NT2/D1 (cell line): ENCODE measurements around the gene TRIM31.

ENCODE experiments used
- YY1 ChIP-seq: IDR thresholded peaks from 2 replicates; pipeline ENCODE4 v1.6.1; 2011; ENCODE audit not compliant: insufficient read length, insufficient read depth
- ZNF274 ChIP-seq: IDR thresholded peaks from 2 replicates; pipeline ENCODE4 v1.6.1; 2011; ENCODE audit warnings: mild to moderate bottlenecking, low read depth, low read length

DNA sequence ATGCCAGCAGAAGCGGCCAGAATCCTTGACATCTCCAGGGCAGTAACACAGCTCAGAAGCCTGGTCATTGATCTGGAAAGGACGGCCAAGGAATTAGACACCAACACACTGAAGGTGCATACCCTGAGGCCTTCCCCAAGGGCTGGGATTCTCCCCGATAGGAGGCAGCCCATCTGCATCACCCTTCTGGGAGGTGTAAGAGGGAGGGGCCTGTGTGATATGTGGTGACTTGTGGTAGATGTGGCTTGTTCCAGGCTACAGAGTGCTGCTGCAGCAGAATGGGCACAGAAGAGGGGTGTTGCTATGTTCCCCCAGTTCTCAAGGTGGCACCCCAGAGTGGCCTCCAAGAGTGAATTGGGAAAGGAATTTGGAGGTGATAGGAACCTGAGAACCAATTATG, 34.2 kb upstream of the TRIM31 start:
- TF ChIP-seq ZNF274: no peak
- no peak for TF ChIP-seq YY1
